H1 (cell line): Measurements from ENCODE around the gene ERC1. TPM values are rescaled to one million over a fixed set of nuclear protein-coding genes. Genes with fewer than 3 reads are reported as not detected.
A peak's percentile ranks its signal among the peaks of the same experiment; 100 is the strongest.

ENCODE experiments used
- CTCF ChIA-PET: fragments of 300-600 bp; sonication (Branson Sonifier 250); formaldehyde crosslinking; loops from one replicate; lab custom pipeline; 2021; ENCODE audit not compliant: partially characterized antibody; lab: Charles Lee
- POLR2A ChIA-PET: fragments of 300-600 bp; sonication (Branson Sonifier 250); formaldehyde crosslinking; loops from one replicate; lab custom pipeline; 2021; ENCODE audit warnings: inconsistent platforms; ENCODE audit not compliant: partially characterized antibody; lab: Charles Lee
- DNase-seq, 2 experiments: peaks; one replicate each; pipeline versions ENCODE4 v3.0.0 to v3.0.0-alpha.2; 2010 to 2022; ENCODE audit warnings: low spot score in 2 of 2, low read depth in 1 of 2, mixed read lengths in 1 of 2
- FAIRE-seq: peaks from 2 replicates; lab custom pipeline; 2011; peaks lifted over from hg19 to GRCh38; lab: Jason Lieb, UNC
- H2AFZ ChIP-seq: 2 replicates; pipeline ENCODE4 v1.8.1; 2012; ENCODE audit warnings: low read length, inconsistent platforms
- H2AK5ac ChIP-seq: 2 replicates; pipeline ENCODE4 v1.6.1; 2013; ENCODE audit warnings: low read depth, low read length
- H2BK120ac ChIP-seq: replicated peaks from 2 replicates; pipeline ENCODE3; 2013; ENCODE audit warnings: low read depth, low read length, inconsistent platforms
- H2BK12ac ChIP-seq: 2 replicates; pipeline ENCODE4 v1.6.1; 2013; ENCODE audit warnings: low read depth, low read length
- H2BK15ac ChIP-seq: 2 replicates; pipeline ENCODE4 v1.6.1; 2013; ENCODE audit warnings: low read length
- H2BK20ac ChIP-seq: 2 replicates; pipeline ENCODE4 v1.6.1; 2013; ENCODE audit warnings: low read length
- H2BK5ac ChIP-seq: 2 replicates; pipeline ENCODE4 v1.6.1; 2013; ENCODE audit warnings: low read depth, low read length
- H3K14ac ChIP-seq: 2 replicates; pipeline ENCODE4 v1.6.1; 2013; ENCODE audit warnings: inconsistent platforms; ENCODE audit not compliant: insufficient read length
- H3K18ac ChIP-seq: 2 replicates; pipeline ENCODE4 v1.6.1; 2013; ENCODE audit warnings: low read length; ENCODE audit errors: extremely low read depth
- H3K23ac ChIP-seq: 2 replicates; pipeline ENCODE4 v1.6.1; 2013; ENCODE audit warnings: inconsistent platforms; ENCODE audit not compliant: insufficient read length
- H3K23me2 ChIP-seq: 2 replicates; pipeline ENCODE4 v1.6.1; 2013; ENCODE audit warnings: low read depth, low read length
- H3K27ac ChIP-seq: 2 replicates; pipeline ENCODE4 v1.6.1; 2011; ENCODE audit warnings: low read depth, low read length, inconsistent platforms
- H3K27me3 ChIP-seq, 4 experiments: replicated peaks in 1 of 4; 1 replicate in 1 of 4; 2 replicates in 3 of 4; pipeline versions ENCODE4 v1.6.1 to v1.8.1; 2011 to 2013; ENCODE audit warnings: low read length in 3 of 4, mild to moderate bottlenecking in 3 of 4, inconsistent platforms in 2 of 4, mixed read lengths in 2 of 4, moderate library complexity in 1 of 4; ENCODE audit not compliant: control insufficient read depth in 3 of 4, insufficient read depth in 3 of 4; ENCODE audit errors: extremely low read depth in 1 of 4
- H3K36me3 ChIP-seq, 4 experiments: 2 replicates each; pipeline versions ENCODE4 v1.6.1 to v1.8.1; 2011 to 2013; ENCODE audit warnings: mild to moderate bottlenecking in 4 of 4, low read length in 3 of 4, moderate library complexity in 2 of 4, control low read depth in 1 of 4, inconsistent platforms in 1 of 4; ENCODE audit not compliant: insufficient read depth in 4 of 4, control insufficient read depth in 2 of 4
- H3K4ac ChIP-seq: replicated peaks from 2 replicates; pipeline ENCODE3; 2013; ENCODE audit warnings: low read length, low read depth, mixed read lengths, inconsistent platforms; ENCODE audit not compliant: insufficient read length
- H3K4me1 ChIP-seq, 4 experiments: replicated peaks in 1 of 4; 1 replicate in 1 of 4; 2 replicates in 3 of 4; pipeline versions ENCODE4 v1.6.1 to v1.8.1; 2011 to 2013; ENCODE audit warnings: low read length in 3 of 4, inconsistent platforms in 2 of 4, mixed read lengths in 1 of 4; ENCODE audit not compliant: insufficient read depth in 4 of 4, control insufficient read depth in 3 of 4
- H3K4me2 ChIP-seq, 2 experiments: 2 replicates each; pipeline versions ENCODE4 v1.6.1 to v1.8.1; 2011 to 2013; ENCODE audit warnings: low read depth in 2 of 2, low read length in 2 of 2, control low read depth in 1 of 2, inconsistent platforms in 1 of 2, mild to moderate bottlenecking in 1 of 2; ENCODE audit not compliant: insufficient read depth in 1 of 2
- H3K4me3 ChIP-seq, 4 experiments: fragments of 200-600, 300-600 bp in 1 of 4; sonication (generic), shearing (Covaris generic), sonication (Bioruptor Twin) in 1 of 4; 2 replicates each; pipeline versions ENCODE4 v1.5.1 to v1.8.1; 2011 to 2016; ENCODE audit warnings: low read length in 4 of 4, low read depth in 3 of 4, control low read depth in 2 of 4, inconsistent platforms in 2 of 4, mild to moderate bottlenecking in 2 of 4, mixed read lengths in 1 of 4, moderate library complexity in 1 of 4; ENCODE audit not compliant: insufficient read depth in 2 of 4; ENCODE audit errors: extremely low read depth in 1 of 4
- H3K56ac ChIP-seq: replicated peaks from 2 replicates; pipeline ENCODE3; 2013; ENCODE audit warnings: low read depth, mild to moderate bottlenecking, mixed read lengths, low read length, inconsistent platforms; ENCODE audit not compliant: insufficient read length
- H3K79me1 ChIP-seq: 2 replicates; pipeline ENCODE4 v1.6.1; 2013; ENCODE audit warnings: low read depth, low read length, control low read depth
- H3K79me2 ChIP-seq, 2 experiments: 2 replicates each; pipeline versions ENCODE4 v1.6.1 to v1.8.1; 2012 to 2013; ENCODE audit warnings: low read length in 2 of 2, mild to moderate bottlenecking in 2 of 2, inconsistent platforms in 1 of 2; ENCODE audit not compliant: insufficient read depth in 2 of 2, control insufficient read depth in 1 of 2
- H3K9ac ChIP-seq, 4 experiments: replicated peaks in 1 of 4; 1 replicate in 1 of 4; 2 replicates in 3 of 4; pipeline versions ENCODE4 v1.6.1 to v1.8.1; 2011 to 2013; ENCODE audit warnings: low read depth in 3 of 4, low read length in 3 of 4, control low read depth in 2 of 4, mild to moderate bottlenecking in 2 of 4, moderate library complexity in 2 of 4, inconsistent platforms in 1 of 4; ENCODE audit errors: extremely low read depth in 1 of 4
- H3K9me3 ChIP-seq, 2 experiments: 2 replicates each; pipeline versions ENCODE4 v1.6.1 to v1.8.1; 2012 to 2013; ENCODE audit warnings: mild to moderate bottlenecking in 2 of 2, moderate library complexity in 2 of 2, control low read depth in 1 of 2, inconsistent platforms in 1 of 2, low read depth in 1 of 2, low read length in 1 of 2, mixed read lengths in 1 of 2; ENCODE audit not compliant: insufficient read depth in 2 of 2
- H4K20me1 ChIP-seq, 2 experiments: replicated peaks in 1 of 2; 2 replicates each; pipeline versions ENCODE3 to v1.8.1; 2011 to 2013; ENCODE audit warnings: inconsistent platforms in 2 of 2, low read length in 2 of 2, mild to moderate bottlenecking in 1 of 2; ENCODE audit not compliant: insufficient read depth in 2 of 2, control insufficient read depth in 1 of 2
- H4K5ac ChIP-seq: 2 replicates; pipeline ENCODE4 v1.6.1; 2013; ENCODE audit warnings: low read length, low read depth, mixed read lengths, inconsistent platforms; ENCODE audit not compliant: insufficient read length
- H4K8ac ChIP-seq: 2 replicates; pipeline ENCODE4 v1.8.0; 2013; ENCODE audit warnings: mild to moderate bottlenecking, moderate library complexity, low read length, inconsistent platforms; ENCODE audit not compliant: insufficient read depth; ENCODE audit errors: extremely low read depth
- H4K91ac ChIP-seq: replicated peaks from 2 replicates; pipeline ENCODE3; 2013; ENCODE audit warnings: low read length, mixed read lengths, inconsistent platforms; ENCODE audit not compliant: insufficient read length
- CTCF ChIP-seq, 3 experiments: IDR thresholded peaks; 1 replicate in 2 of 3; 2 replicates in 1 of 3; pipeline versions ENCODE4 v1.5.1 to v1.6.1; 2011; ENCODE audit warnings: low read length in 3 of 3, mild to moderate bottlenecking in 3 of 3, inconsistent platforms in 2 of 3, low read depth in 1 of 3, moderate library complexity in 1 of 3; ENCODE audit not compliant: insufficient read depth in 1 of 3; ENCODE audit errors: control extremely low read depth in 1 of 3
- HDAC6 ChIP-seq: IDR thresholded peaks from one replicate; pipeline ENCODE4 v1.7.1; 2012; ENCODE audit warnings: low read depth, mild to moderate bottlenecking, inconsistent platforms, low read length, moderate library complexity
- RAD21 ChIP-seq, 2 experiments: IDR thresholded peaks in 1 of 2; conservative IDR thresholded peaks in 1 of 2; 2 replicates each; pipeline ENCODE4 v1.6.1; 2011; ENCODE audit warnings: low read depth in 2 of 2, low read length in 2 of 2, improper control_type of control experiment in 1 of 2, inconsistent platforms in 1 of 2, mild to moderate bottlenecking in 1 of 2, moderate library complexity in 1 of 2
- WGBS, 2 experiments: shearing (Covaris generic) in 1 of 2; methylation state at CpG; one replicate each; pipeline versions ENCODE4 v1.1.6 to v1.1.7; 2013 to 2015; ENCODE audit warnings: low lambda C conversion rate in 2 of 2, mixed read lengths in 2 of 2, inconsistent platforms in 1 of 2, low coverage in 1 of 2, missing lambda C conversion rate in 1 of 2; ENCODE audit not compliant: insufficient replicate concordance in 2 of 2, insufficient coverage in 1 of 2, insufficient read length in 1 of 2; ENCODE audit errors: extremely low coverage in 1 of 2, missing lambda C conversion rate in 1 of 2; 5-methylcytosine and 5-hydroxymethylcytosine counted together
- polyA plus RNA-seq, 7 experiments: library from polyadenylated mRNA; depleted of rRNA in 3 of 7; stranded (reverse) in 5 of 7; unstranded in 2 of 7; fragments of >200 nt in 5 of 7; fragments of 200-250 nt in 2 of 7; gene quantifications; 1 replicate in 5 of 7; 2 replicates in 1 of 7; 4 replicates in 1 of 7; pipeline versions ENCODE4 v1.2.1 to v1.2.3, GENCODE V29; 2011 to 2013; ENCODE audit warnings: missing spikeins in 2 of 7, mixed read lengths in 2 of 7
- total RNA-seq: library from RNA; stranded (reverse); fragmentation: NEBNext Ultra II Directional; extraction: Animal tissue kit (Norgen Biotek cat#: 25700); gene quantifications from 2 replicates; pipeline ENCODE4 v1.2.1, GENCODE V29; 2021

ERC1 gene
- total and polyA plus RNA-seq, 2 of the 8 experiments (the other 6 are each of a cell fraction or from before 2014, with no cell fraction given) = 7.8 to 45.7 TPM

DNA sequence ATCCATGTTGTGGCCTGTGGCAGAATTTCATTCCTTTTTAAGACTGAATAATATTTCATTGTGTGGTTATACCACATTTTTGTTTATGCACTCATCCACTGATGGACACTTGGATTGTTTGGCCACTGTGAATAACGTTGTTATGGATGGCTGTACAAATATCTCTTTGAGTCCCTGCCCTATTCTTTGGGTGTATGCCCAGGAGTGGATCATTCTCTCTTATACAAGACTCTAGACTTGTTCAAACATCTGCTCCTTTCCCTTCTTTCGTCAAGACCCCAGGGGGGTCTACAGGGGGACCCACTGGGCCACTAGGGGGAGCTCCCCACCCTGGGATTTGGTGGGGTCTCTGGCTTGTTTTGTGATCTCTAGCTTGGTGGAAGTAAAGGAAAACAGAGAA, 526.0 kb downstream of the ERC1 start:
- Histone ChIP-seq H3K27ac (no peak overlapping the region), H2BK20ac (no peak overlapping the region), H3K79me1 (no peaks in the 10 kb centered on the region), H3K36me3 (no peaks in the 10 kb centered on the region), H2AFZ (no peak overlapping the region), H2BK15ac (no peak overlapping the region), H3K79me2 (no peaks in the 10 kb centered on the region), H4K5ac (no peak overlapping the region), H4K20me1 (no peaks in the 10 kb centered on the region), H3K9ac (no peak overlapping the region), H2BK120ac (no peak overlapping the region), H3K4me3 (no peak overlapping the region), H3K4me1 (no peaks in the 10 kb centered on the region; a peak in 2 of 7 replicates), H3K27me3 (no peaks in the 10 kb centered on the region), H2BK5ac (no peak overlapping the region), H2AK5ac (no peak overlapping the region), H4K8ac (no peak overlapping the region), H4K91ac (no peak overlapping the region), H3K9me3 (peaks cover 0 to 2% of the 10 kb centered on the region in 2 experiments; a peak in 1 of 4 replicates), H3K14ac (no peak overlapping the region), H3K23ac (no peak overlapping the region), H3K18ac (no peak overlapping the region), H3K56ac (no peak overlapping the region), H3K23me2 (no peaks in the 10 kb centered on the region), H3K4ac (no peak overlapping the region), H3K4me2 (no peak overlapping the region), H2BK12ac (no peak overlapping the region)
- FAIRE-seq = no peak
- WGBS, 2 experiments = 8% methylated on average over 2 of the region's 2 CpGs; no CpG with 5 or more reads in 1 of the 2 experiments
- CTCF ChIA-PET = interaction anchor here (0.6 to 5.2 kb wide), 37 partner anchors 9 to 501 kb away, joined by 3 to 88 read pairs (median 4); no protein-coding TSS in a partner anchor
- TF ChIP-seq RAD21 (IDR thresholded peaks at IDR 0.05 in 1 of 2, conservative IDR thresholded peaks at IDR 0.05 in 1 of 2; ENCODE audit: low read depth in 2 of 2, low read length in 2 of 2) = peak; percentile 85 to 95
- TF ChIP-seq CTCF (IDR thresholded peaks at IDR 0.05; ENCODE audit: control extremely low read depth in 1 of 3, insufficient read depth in 1 of 3, low read depth in 1 of 3, low read length in 3 of 3) = peak; percentile 75 to 88 (median 79)
- TF ChIP-seq HDAC6 = no peak
- POLR2A ChIA-PET = no interaction called here
- peak in 1 of 2 experiments; percentile 90 for DNase-seq
